Measurements from ENCODE around the gene P2RY10. TPM values are rescaled to one million over a fixed set of nuclear protein-coding genes. Genes with fewer than 3 reads are reported as not detected.

Gene P2RY10
- total and polyA plus RNA-seq, 12 donors = 0.13 to 2.2 (median 0.33) TPM; not detected in 4

Small RNA genes lying within 50 kb of the gene (microRNA-seq; reads per million reads assigned to microRNA genes)
- 0 reads per million in 3 donors for gene MIR4328

Other genes with a start within 250 kb of the P2RY10 start
- gene LPAR4, start 197.7 kb upstream of the P2RY10 start, total RNA-seq = under 1 TPM in 5 of 9 donors, not detected in 4; 0.26 to 0.89 (median 0.32) TPM
- gene LPAR4, start 197.7 kb upstream of the P2RY10 start, polyA plus RNA-seq = under 1 TPM in 1 of 3 donors, not detected in 2; 0.09 TPM
- gene GPR174, start 199.3 kb downstream of the P2RY10 start, total RNA-seq = under 1 TPM in 8 of 9 donors, not detected in 1; under 0.01 to 0.95 (median 0.22) TPM
- gene GPR174, start 199.3 kb downstream of the P2RY10 start, polyA plus RNA-seq = under 1 TPM; 0.08 to 0.11 (median 0.10) TPM